Amniotic epithelial cell (primary cell): Measurements from ENCODE around the gene ARHGAP42.
A peak's percentile ranks its signal among the peaks of the same experiment; 100 is the strongest.
"Not testable (repeated sequence)": the region's sequence is repeated elsewhere in the genome, so short reads cannot be mapped to it uniquely, and the experiment has no call there.

Experiments
- DNase-seq: peaks from one replicate; pipeline ENCODE4 v3.0.0-alpha.2; 2010; ENCODE audit warnings: low read depth

Gene ARHGAP42

DNA sequence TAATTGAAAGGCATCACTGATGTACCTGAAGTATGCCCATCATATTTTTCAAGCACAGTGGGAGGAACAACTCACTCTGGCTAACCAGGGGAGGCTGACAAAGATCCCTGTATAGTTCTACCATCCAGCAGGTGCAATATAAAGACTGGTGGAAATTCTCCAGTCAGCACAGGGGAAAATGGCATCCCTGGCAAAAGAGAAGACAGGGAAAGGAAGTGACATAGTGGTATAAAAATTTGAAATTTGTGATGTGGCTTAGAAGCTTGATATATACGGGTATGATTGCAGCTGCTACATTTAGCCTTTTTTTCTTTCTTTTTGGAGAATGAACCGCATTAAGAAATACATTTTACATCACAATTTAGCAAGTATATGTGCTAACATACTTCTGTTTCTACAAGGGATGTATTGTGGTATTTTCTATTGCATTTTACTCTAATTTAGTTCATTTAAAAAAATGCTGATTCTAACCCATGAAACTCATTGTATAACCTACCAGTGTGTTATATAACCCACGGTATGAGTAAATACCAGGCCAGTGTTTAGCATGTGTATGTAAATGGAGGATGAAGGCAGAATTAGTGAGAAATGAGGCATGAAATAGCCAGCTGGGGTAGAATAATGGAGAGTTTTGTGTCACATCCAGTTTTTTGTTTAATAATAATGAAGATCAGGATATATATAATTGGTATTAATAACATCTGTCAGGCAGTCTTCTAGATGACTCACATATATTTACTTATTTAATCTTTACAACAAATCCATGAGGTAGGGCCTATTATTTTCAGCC is 186.1 kb downstream of the ARHGAP42 start:
- no peak for DNase-seq

- no peak for DNase-seq
Observed at GRCh38 chr11:100874203-100874602, 187.1 kb downstream of the ARHGAP42 start.

GRCh38 chr11:100875521-100875869 is 188.4 kb downstream of the ARHGAP42 start:
- DNase-seq = no peak

DNA sequence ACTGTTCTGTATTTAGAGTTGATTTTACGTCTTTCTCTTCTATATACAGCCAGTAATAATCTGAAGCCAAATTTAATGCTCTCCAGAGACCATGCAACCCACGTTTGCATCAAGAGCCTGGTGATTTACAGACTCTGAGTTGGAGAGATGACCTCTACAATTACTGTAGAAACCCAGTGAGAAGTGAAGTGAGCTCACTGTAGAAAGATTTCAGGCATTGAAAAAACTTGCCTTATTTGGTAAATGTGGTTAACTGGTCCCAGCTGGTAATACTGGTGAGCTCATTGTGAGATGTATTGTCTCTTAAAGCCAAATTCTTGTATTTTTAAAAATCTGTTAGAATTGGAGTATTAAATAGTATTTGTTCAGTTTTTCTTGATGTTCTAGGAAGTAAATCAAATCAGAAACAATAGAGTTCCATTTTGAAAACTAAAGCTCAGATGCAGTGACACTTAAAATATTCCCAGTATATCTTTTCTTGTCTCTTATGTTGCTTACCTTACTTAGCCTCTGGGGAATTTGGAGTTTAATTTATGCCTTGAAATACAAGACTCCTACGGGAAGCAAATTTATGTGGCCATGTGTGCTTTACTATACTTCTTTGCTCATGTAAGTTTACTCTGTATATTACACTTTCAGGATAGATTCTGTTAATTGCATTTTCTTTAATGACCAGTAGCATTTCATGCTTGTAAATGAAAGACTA is 189.9 kb downstream of the ARHGAP42 start:
- DNase-seq = peak; percentile 99

GRCh38 chr11:100878474-100878873 is 191.4 kb downstream of the ARHGAP42 start:
- DNase-seq = peak; percentile 37

DNA sequence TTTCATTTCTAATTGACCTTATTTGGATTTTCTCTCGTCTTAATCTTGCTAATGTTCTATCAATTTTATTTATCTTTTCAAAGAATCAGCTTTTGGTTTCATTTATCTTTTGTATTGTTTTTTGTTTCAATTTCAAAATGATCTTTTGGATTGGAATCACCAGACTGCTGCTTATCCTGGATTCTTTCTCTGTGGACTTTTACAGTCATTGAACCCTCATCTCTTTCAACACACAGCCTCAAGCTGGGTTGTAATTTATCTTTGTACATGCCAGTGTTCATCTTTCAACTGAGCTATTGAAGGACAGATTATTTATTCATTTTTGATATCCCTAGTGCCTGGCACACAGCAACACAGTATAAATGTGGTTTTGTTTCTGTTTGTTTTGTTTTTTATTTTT is 195.9 kb downstream of the ARHGAP42 start:
- no peak for DNase-seq

GRCh38 chr11:100883830-100884229 is 196.7 kb downstream of the ARHGAP42 start:
- DNase-seq = peak; percentile 23

DNA sequence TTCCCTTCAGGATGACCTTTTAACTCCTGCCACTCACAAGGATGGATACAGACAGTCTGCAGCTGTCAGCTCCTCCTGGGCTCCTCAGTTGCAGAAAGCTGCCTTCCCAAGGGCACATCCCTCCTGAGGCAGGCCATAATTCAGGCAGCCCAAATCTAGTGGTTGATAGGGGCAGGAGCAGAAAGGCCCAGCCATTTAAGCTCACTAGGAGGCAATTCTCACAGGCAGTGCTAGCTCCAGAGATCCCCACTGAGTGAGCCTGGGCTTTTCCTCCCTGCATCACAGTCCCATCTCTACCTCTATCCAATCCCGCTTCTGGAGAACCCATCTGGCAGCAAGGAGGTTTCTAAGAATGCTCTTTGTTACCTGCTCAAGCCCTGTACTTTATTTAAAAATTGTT is 200.6 kb downstream of the ARHGAP42 start:
- DNase-seq = no peak

DNA sequence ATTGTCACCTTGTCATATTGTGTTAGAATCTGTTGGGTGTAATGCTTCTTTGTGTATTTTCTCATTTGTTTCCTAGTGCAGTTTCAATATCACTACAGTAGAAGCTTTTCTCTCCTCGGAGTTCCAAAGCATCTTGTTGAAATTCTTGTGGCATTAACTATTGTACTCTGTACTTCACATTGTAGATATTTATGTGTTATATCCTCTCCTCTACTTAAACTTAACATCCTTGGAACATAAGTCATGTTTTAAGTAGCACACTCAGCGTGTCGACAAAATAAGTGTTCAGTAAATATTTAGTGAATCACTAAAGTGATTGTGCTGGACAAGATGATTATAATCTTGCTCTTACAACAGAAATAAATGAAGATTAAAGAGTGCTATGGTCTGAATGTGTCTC is 201.7 kb downstream of the ARHGAP42 start:
- peak; percentile 61 for DNase-seq

GRCh38 chr11:100889758-100890157 is 202.7 kb downstream of the ARHGAP42 start:
- no peak for DNase-seq

GRCh38 chr11:100890789-100891188 is 203.7 kb downstream of the ARHGAP42 start:
- peak; percentile 99 for DNase-seq

GRCh38 chr11:100892886-100893285 is 205.8 kb downstream of the ARHGAP42 start:
- no peak for DNase-seq

DNA sequence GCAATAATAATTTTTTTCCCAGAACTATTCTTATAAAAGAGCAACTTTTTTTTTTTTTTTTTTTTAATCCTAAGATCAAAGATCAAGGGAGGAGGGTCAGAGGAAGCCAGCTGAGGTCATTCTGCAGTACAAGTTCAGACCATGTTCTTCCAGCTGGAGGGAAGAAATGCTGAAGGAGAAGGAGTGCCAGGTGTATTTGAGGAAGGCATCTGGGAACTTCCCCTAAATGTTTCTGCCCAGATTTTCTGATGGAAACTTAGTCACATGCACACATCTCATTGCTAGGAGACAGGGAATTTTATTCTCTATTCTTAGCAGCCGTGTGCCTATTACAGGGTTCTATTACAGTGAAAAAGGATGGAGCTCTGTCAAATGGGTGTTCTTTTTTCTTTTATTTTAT is 208.4 kb downstream of the ARHGAP42 start:
- no peak for DNase-seq

DNA sequence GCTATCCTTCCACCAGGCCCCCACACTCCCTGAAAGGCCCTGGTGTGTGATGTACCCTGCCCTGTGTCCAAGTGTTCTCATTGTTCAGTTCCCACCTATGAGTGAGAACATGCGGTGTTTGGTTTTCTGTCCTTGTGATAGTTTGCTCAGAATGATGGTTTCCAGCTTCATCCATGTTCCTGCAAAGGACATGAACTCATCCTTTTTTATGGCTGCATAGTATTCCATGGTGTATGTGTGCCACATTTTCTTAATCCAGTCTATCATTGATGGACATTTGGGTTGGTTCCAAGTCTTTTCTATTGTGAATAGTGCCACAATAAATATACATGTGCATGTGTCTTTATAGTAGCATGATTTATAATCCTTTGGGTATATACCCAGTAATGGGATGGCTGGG is 208.9 kb downstream of the ARHGAP42 start:
- not testable (repeated sequence) for DNase-seq

DNA sequence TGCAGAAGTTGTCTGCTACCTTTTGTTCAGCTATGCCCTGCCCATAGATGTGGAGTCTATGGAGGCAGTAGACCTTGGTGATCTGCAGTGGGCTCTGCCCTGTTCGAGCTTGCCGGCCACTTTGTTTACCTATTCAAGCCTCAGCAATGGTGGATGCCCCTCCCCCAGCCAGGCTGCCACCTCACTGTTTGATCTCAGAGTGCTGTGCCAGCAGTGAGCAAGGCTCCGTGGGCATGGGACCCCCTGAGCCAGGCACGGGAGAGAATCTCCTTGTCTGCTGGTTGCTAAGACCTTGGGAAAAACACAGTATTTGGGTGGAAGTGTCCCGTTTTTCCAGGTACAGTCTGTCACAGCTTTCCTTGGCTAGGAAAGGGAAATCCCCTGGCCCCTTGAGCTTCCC is 214.4 kb downstream of the ARHGAP42 start:
- DNase-seq = not testable (repeated sequence)

- DNase-seq = no peak
Observed at GRCh38 chr11:100902454-100903141, 215.5 kb downstream of the ARHGAP42 start.

DNA sequence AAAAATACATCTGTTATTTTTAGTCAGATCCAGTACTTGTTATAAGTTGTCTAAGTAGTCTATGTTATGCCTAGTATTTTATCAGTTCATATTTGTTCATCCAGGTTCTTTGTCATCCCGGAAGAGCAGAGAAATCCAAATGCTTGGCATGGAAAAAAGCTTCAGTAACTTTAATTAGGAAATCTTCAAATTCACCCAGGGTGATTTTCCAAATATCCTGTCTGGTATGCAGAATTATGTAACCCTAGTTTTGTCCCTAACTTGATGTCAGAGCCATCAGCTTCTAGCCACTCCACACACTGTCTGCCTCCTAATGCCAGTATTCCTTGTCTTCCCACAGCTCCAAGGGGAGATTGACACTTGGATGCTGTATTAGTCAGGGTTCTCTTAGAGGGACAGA is 216.2 kb downstream of the ARHGAP42 start:
- no peak for DNase-seq

DNA sequence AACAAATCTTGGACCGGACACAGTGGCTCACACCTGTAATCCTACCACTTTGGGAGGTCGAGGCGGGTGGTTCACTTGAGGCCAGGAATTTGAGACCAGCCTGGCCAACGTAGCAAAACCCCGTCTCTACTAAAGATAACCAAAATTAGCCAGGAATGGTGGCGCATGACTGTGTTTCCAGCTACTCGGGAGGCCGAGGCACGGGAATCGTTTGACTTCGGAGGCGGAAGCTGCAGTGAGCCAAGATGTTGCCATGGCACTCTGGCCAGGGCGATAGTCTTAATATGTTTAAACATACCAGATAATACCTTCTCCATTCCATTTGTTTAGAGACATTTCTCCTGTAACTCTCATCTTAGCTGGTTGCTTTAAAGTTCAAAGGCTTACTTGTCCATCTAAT is 218.6 kb downstream of the ARHGAP42 start:
- no peak for DNase-seq

DNA sequence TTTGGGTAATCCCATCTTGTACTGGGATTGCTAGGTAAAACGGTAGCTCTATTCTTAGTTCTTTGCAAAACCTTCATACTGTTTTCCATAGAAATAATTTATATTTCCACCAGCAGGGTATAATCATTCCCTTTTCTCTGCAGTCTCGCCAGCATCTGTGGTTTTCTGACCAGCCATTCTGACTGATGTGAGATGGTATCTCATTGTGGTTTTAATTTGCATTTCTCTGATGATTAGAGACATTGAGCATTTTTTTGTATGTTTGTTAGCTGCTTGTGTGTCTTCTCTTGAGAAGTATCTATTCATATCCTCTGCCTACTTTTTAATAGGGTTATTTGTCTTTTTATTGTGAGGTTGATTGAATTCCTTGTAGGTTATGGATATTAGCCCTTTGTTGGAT is 221.7 kb downstream of the ARHGAP42 start:
- peak; percentile 84 for DNase-seq

DNA sequence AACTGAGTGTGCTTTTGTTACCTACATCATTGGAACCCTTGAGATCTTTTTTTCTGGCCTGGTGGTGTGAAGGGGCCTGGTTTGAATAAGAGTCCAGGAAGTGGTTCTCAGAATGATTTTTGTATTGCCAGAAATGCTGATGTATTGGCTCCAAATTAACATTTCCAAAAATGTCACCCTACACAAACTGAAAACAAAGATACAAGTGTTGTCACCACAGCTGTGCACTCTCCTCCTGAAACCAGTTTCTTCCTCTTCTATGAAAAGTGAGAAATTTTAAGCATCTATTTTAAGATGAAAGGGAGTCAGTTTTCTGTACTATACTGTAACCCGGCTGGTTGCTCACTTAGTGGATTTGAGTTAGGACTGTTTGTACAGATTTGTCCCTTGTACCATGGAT is 223.7 kb downstream of the ARHGAP42 start:
- DNase-seq = no peak

DNA sequence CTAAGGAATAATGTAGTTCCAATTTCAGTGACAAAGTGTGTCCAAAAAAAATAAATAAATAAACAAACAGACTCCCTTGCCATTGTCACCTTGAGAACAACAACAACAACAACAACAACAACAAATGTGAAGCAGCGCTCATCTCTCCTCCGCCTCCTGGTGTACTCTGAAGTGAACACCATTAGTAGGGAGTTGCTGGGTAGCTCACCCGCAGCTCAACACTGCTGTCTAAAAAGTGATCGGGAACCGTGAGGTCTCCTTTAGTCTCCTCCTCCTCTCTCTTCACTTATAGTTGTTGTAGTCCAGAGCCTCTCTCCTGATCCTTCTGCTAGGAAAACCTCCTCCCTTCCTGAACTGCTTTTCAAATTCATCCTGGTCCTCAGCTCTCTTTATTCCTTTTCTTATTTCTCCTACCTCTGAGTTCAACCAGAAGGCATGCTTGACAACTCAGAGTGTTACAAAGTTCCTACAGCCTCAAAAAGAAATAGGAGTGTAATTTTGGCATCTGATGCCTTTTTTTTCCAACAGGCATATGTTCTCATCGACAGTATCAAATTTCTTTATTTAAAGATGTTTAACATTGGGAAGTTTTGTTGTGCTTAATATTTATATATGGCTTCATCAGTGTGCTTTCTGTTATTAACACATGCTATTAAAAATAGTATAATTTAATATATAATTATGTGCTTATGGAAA is 227.5 kb downstream of the ARHGAP42 start:
- no peak for DNase-seq
